ENCODE measurements around the gene KLHL42. TPM values are rescaled to one million over a fixed set of nuclear protein-coding genes. Genes with fewer than 3 reads are reported as not detected.
A peak's percentile ranks its signal among the peaks of the same experiment; 100 is the strongest.

Gene KLHL42
- total and polyA plus RNA-seq, 9 of the 15 experiments (the other 6 are each of a cell fraction or from before 2014, with no cell fraction given), result 1.5 to 11.8 (median 9.6) TPM

DNA sequence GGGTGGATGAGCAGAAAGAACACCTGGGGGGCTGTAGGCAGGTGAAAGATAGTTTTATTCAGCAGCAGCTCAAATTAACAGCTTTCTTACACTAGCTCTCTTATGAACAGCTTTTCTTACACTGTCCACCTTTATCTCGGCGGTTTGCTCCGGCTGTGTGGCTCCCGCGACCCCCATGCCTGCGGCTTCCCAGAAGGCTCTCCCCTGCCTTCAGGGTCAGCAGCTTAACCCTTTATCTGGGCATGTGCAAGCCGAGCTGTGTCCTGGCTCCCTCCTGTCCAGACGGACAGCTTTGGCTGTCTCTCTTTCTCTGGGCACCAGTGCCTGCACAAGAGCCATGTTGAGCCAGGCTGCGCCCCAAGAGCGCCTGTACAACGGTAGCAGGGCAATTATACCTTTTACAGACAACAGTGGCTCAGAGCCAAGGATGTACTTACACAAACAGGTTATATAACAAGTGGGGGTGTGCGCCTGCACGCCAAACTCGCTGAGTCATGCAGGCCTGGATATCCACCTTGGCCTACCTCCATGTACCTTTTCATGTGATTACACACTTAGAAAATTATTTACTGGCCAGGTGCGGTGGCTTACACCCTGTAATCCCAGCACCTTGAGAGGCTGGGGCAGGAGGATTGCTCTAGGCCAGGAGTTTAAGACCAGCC lies 28.5 kb upstream of the KLHL42 start (continued):
- TF ChIP-seq, protein P1, sequence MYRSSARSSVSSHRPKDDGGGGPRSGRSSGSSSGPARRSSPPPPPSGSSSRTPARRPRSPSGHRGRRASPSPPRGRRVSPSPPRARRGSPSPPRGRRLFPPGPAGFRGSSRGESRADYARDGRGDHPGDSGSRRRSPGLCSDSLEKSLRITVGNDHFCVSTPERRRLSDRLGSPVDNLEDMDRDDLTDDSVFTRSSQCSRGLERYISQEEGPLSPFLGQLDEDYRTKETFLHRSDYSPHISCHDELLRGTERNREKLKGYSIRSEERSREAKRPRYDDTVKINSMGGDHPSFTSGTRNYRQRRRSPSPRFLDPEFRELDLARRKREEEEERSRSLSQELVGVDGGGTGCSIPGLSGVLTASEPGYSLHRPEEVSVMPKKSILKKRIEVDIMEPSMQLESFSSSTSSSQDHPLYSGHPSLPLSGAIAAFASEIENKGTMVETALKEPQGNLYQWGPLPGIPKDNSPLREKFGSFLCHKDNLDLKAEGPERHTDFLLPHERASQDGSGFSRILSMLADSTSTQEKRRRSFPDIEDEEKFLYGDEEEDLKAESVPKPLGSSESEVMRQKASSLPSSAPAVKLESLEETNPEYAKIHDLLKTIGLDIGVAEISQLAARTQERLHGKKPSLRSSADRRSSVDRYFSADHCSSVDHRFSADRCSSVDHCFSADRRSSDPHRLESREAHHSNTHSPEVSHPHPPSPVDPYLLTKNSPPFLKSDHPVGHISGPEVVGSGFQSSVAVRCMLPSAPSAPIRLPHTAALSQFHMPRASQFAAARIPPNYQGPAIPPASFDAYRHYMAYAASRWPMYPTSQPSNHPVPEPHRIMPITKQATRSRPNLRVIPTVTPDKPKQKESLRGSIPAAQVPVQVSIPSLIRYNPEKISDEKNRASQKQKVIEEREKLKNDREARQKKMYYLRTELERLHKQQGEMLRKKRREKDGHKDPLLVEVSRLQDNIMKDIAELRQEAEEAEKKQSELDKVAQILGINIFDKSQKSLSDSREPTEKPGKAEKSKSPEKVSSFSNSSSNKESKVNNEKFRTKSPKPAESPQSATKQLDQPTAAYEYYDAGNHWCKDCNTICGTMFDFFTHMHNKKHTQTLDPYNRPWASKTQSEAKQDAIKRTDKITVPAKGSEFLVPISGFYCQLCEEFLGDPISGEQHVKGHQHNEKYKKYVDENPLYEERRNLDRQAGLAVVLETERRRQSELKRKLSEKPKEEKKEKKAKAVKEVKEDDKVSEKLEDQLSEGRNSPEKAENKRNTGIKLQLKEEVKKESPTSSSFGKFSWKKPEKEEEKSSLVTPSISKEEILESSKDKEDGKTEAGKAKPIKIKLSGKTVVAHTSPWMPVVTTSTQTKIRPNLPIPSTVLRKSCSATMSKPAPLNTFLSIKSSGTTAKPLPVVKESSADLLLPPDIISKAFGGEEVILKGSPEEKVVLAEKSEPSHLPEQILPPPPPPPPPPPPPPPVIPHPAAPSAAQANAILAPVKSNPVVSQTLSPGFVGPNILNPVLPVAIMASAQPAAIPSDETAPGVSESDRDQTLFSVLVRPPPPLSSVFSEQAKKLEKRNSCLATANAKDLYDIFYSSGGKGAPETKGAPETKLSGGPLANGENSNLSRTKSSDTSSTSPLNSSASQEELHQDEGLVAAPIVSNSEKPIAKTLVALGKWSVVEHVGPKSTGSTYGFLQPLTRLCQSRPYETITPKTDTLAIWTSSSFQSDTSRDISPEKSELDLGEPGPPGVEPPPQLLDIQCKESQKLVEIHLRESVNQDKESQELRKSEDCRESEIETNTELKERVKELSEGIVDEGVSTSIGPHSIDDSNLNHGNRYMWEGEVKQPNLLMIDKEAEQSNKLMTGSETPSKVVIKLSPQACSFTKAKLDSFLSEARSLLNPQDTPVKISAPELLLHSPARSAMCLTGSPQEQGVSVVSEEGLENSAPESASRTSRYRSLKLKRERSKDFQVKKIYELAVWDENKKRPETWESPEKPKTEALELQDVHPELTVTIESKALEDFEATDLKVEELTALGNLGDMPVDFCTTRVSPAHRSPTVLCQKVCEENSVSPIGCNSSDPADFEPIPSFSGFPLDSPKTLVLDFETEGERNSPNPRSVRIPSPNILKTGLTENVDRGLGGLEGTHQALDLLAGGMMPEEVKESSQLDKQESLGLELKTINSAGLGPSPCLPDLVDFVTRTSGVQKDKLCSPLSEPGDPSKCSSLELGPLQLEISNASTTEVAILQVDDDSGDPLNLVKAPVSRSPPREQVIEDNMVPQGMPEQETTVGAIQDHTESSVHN (IDR thresholded peaks at IDR 0.05; ENCODE audit: borderline replicate concordance in 1 of 2, low read depth in 1 of 2), result no peak
- TF ChIP-seq CREM (IDR thresholded peaks at IDR 0.05; ENCODE audit: low read depth) (no peak), SMARCA4 (IDR thresholded peaks at IDR 0.05) (peak; percentile 50; the same call in 1 of the 2 replicates), DLX4 (CRISPR knock-in tag; IDR thresholded peaks at IDR 0.05) (no peak), MTA3 (IDR thresholded peaks at IDR 0.05; ENCODE audit: borderline replicate concordance) (0 out of 2 replicates have a peak, but pooled peaks have one; percentile 22)
- TF ChIP-seq, protein P2, sequence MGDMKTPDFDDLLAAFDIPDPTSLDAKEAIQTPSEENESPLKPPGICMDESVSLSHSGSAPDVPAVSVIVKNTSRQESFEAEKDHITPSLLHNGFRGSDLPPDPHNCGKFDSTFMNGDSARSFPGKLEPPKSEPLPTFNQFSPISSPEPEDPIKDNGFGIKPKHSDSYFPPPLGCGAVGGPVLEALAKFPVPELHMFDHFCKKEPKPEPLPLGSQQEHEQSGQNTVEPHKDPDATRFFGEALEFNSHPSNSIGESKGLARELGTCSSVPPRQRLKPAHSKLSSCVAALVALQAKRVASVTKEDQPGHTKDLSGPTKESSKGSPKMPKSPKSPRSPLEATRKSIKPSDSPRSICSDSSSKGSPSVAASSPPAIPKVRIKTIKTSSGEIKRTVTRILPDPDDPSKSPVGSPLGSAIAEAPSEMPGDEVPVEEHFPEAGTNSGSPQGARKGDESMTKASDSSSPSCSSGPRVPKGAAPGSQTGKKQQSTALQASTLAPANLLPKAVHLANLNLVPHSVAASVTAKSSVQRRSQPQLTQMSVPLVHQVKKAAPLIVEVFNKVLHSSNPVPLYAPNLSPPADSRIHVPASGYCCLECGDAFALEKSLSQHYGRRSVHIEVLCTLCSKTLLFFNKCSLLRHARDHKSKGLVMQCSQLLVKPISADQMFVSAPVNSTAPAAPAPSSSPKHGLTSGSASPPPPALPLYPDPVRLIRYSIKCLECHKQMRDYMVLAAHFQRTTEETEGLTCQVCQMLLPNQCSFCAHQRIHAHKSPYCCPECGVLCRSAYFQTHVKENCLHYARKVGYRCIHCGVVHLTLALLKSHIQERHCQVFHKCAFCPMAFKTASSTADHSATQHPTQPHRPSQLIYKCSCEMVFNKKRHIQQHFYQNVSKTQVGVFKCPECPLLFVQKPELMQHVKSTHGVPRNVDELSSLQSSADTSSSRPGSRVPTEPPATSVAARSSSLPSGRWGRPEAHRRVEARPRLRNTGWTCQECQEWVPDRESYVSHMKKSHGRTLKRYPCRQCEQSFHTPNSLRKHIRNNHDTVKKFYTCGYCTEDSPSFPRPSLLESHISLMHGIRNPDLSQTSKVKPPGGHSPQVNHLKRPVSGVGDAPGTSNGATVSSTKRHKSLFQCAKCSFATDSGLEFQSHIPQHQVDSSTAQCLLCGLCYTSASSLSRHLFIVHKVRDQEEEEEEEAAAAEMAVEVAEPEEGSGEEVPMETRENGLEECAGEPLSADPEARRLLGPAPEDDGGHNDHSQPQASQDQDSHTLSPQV (IDR thresholded peaks at IDR 0.05), result peak; percentile 78

All from K562 (cell line).